B cell (primary cell): Measurements from ENCODE around the gene MEGF11.

Source experiments
- EZH2 ChIP-seq: IDR thresholded peaks from 2 replicates; pipeline ENCODE4 v1.6.1; 2012; ENCODE audit warnings: borderline replicate concordance, low read depth, mild to moderate bottlenecking, moderate library complexity, low read length; ENCODE audit not compliant: insufficient read depth, poor library complexity, severe bottlenecking
- TF ChIP-seq, protein P1 (sequence below): fragments of 200-600 bp; IDR thresholded peaks from one replicate; pipeline ENCODE4 v1.8.0; 2022; ENCODE audit warnings: antibody characterized with exemption, mild to moderate bottlenecking

DNA sequence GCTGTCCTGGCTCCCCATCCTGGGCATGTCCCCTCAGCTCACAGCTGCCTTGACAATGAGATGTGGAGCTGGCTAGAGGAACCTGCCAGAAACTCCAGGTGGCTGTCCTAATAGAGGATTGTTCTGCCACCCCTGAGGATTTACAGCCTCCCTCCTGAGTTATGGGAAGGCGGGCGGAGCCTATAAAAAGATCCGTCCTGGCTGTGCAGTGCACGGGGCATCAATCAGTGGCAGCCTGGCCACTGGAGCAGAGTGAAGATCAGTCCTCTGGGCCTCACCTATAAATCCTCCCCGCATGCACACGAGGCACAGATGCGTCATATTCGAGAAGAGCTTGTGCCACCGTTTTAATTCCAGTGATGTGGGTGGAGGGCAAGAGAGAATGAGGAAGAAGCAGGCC, 90.0 kb downstream of the MEGF11 start:
- TF ChIP-seq, protein P1, sequence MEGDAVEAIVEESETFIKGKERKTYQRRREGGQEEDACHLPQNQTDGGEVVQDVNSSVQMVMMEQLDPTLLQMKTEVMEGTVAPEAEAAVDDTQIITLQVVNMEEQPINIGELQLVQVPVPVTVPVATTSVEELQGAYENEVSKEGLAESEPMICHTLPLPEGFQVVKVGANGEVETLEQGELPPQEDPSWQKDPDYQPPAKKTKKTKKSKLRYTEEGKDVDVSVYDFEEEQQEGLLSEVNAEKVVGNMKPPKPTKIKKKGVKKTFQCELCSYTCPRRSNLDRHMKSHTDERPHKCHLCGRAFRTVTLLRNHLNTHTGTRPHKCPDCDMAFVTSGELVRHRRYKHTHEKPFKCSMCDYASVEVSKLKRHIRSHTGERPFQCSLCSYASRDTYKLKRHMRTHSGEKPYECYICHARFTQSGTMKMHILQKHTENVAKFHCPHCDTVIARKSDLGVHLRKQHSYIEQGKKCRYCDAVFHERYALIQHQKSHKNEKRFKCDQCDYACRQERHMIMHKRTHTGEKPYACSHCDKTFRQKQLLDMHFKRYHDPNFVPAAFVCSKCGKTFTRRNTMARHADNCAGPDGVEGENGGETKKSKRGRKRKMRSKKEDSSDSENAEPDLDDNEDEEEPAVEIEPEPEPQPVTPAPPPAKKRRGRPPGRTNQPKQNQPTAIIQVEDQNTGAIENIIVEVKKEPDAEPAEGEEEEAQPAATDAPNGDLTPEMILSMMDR = no peak
- no peak for TF ChIP-seq EZH2
